Epithelial cell of esophagus (primary cell): Measurements from ENCODE around the gene RAP1GAP2.

ENCODE experiments used
- DNase-seq: peaks from one replicate; pipeline ENCODE4 v3.0.0; 2010; ENCODE audit warnings: low read depth
- H3K4me3 ChIP-seq: 2 replicates; pipeline ENCODE4 v1.5.1; 2011; ENCODE audit warnings: mild to moderate bottlenecking, low read length, control low read depth
- CTCF ChIP-seq: IDR thresholded peaks from 2 replicates; pipeline ENCODE4 v1.5.1; 2011; ENCODE audit warnings: low read depth, mild to moderate bottlenecking, low read length, control low read depth, inconsistent platforms; ENCODE audit not compliant: insufficient read depth; ENCODE audit errors: missing control alignments

The RAP1GAP2 gene

GRCh38 chr17:3017936-3018335 is 221.7 kb downstream of the RAP1GAP2 start:
- no peak for DNase-seq
- TF ChIP-seq CTCF, result no peak
- no peak overlapping the region for H3K4me3 ChIP-seq

GRCh38 chr17:3019761-3020160 is 223.5 kb downstream of the RAP1GAP2 start:
- TF ChIP-seq CTCF, result no peak
- H3K4me3 ChIP-seq, result no peak overlapping the region
- no peak for DNase-seq

- DNase-seq, result no peak
- no peak overlapping the region for H3K4me3 ChIP-seq
- TF ChIP-seq CTCF, result no peak
These were observed 224.1 kb downstream of the RAP1GAP2 start for GRCh38 chr17:3020381-3020780.

- no peak for TF ChIP-seq CTCF
- H3K4me3 ChIP-seq, result no peak overlapping the region
- no peak for DNase-seq
These were observed 226.0 kb downstream of the RAP1GAP2 start for GRCh38 chr17:3022197-3022596.

GRCh38 chr17:3024346-3024745 is 228.1 kb downstream of the RAP1GAP2 start:
- TF ChIP-seq CTCF, result no peak
- DNase-seq, result no peak
- H3K4me3 ChIP-seq, result no peak overlapping the region

- no peak for DNase-seq
- TF ChIP-seq CTCF, result no peak
- H3K4me3 ChIP-seq, result no peak overlapping the region
These were observed 229.3 kb downstream of the RAP1GAP2 start for GRCh38 chr17:3025421-3026124.
